ENCODE results near the gene RAPGEF5.

RAPGEF5 gene

GRCh38 chr7:22220941-22221340 lies 136.0 kb downstream of the RAPGEF5 start:
- no peaks in the 10 kb centered on the region for H3K36me3 ChIP-seq (ENCODE audit: low read depth)
- no peaks in the 10 kb centered on the region for H3K27me3 ChIP-seq (ENCODE audit: insufficient read depth, poor library complexity, severe bottlenecking)

GRCh38 chr7:22219739-22220493 lies 137.0 kb downstream of the RAPGEF5 start:
- Histone ChIP-seq H3K36me3 (ENCODE audit: low read depth) (no peaks in the 10 kb centered on the region), H3K4me1 (ENCODE audit: insufficient read depth, poor library complexity, severe bottlenecking) (no peaks in the 10 kb centered on the region), H3K4me3 (ENCODE audit: severe bottlenecking) (no peak overlapping the region), H3K9me3 (ENCODE audit: severe bottlenecking) (no peaks in the 10 kb centered on the region), H3K27me3 (ENCODE audit: insufficient read depth, poor library complexity, severe bottlenecking) (no peaks in the 10 kb centered on the region), H3K27ac (ENCODE audit: poor library complexity, severe bottlenecking) (no peak overlapping the region)
- no peak for ATAC-seq (ENCODE audit: low read depth)
- no peak for TF ChIP-seq CTCF (IDR thresholded peaks at IDR 0.05; ENCODE audit: poor library complexity, severe bottlenecking)
- DNase-seq (ENCODE audit: low spot score), result no peak

More at GRCh38 chr7:22220941-22221340, 136.0 kb downstream of the RAPGEF5 start:
- TF ChIP-seq CTCF (IDR thresholded peaks at IDR 0.05; ENCODE audit: poor library complexity, severe bottlenecking), result no peak
- Histone ChIP-seq H3K27ac (ENCODE audit: poor library complexity, severe bottlenecking) (no peak overlapping the region), H3K9me3 (ENCODE audit: severe bottlenecking) (no peaks in the 10 kb centered on the region), H3K4me3 (ENCODE audit: severe bottlenecking) (no peak overlapping the region), H3K4me1 (ENCODE audit: insufficient read depth, poor library complexity, severe bottlenecking) (no peaks in the 10 kb centered on the region)
- ATAC-seq (ENCODE audit: low read depth), result no peak
- no peak for DNase-seq (ENCODE audit: low spot score)

- no peak for TF ChIP-seq CTCF (IDR thresholded peaks at IDR 0.05; ENCODE audit: poor library complexity, severe bottlenecking)
- ATAC-seq (ENCODE audit: low read depth), result no peak
- H3K27ac ChIP-seq (ENCODE audit: poor library complexity, severe bottlenecking), result no peak overlapping the region
- DNase-seq (ENCODE audit: low spot score), result no peak
- H3K4me3 ChIP-seq (ENCODE audit: severe bottlenecking), result no peak overlapping the region
- H3K36me3 ChIP-seq (ENCODE audit: low read depth), result no peaks in the 10 kb centered on the region
- H3K27me3 ChIP-seq (ENCODE audit: insufficient read depth, poor library complexity, severe bottlenecking), result no peaks in the 10 kb centered on the region
- H3K9me3 ChIP-seq (ENCODE audit: severe bottlenecking), result no peaks in the 10 kb centered on the region
- no peaks in the 10 kb centered on the region for H3K4me1 ChIP-seq (ENCODE audit: insufficient read depth, poor library complexity, severe bottlenecking)
Measured at GRCh38 chr7:22219036-22219435, 137.9 kb downstream of the RAPGEF5 start.

- DNase-seq (ENCODE audit: low spot score) (no peak), ATAC-seq (ENCODE audit: low read depth) (no peak)
- TF ChIP-seq CTCF (IDR thresholded peaks at IDR 0.05; ENCODE audit: poor library complexity, severe bottlenecking), result no peak
- Histone ChIP-seq H3K4me3 (ENCODE audit: severe bottlenecking) (no peak overlapping the region), H3K9me3 (ENCODE audit: severe bottlenecking) (no peaks in the 10 kb centered on the region), H3K4me1 (ENCODE audit: insufficient read depth, poor library complexity, severe bottlenecking) (no peaks in the 10 kb centered on the region), H3K27ac (ENCODE audit: poor library complexity, severe bottlenecking) (no peak overlapping the region), H3K36me3 (ENCODE audit: low read depth) (no peaks in the 10 kb centered on the region), H3K27me3 (ENCODE audit: insufficient read depth, poor library complexity, severe bottlenecking) (no peaks in the 10 kb centered on the region)
Measured at GRCh38 chr7:22216832-22217475, 140.0 kb downstream of the RAPGEF5 start.

GRCh38 chr7:22216309-22216708 lies 140.6 kb downstream of the RAPGEF5 start:
- ATAC-seq (ENCODE audit: low read depth) (no peak), DNase-seq (ENCODE audit: low spot score) (no peak)
- Histone ChIP-seq H3K4me1 (ENCODE audit: insufficient read depth, poor library complexity, severe bottlenecking) (no peaks in the 10 kb centered on the region), H3K36me3 (ENCODE audit: low read depth) (no peaks in the 10 kb centered on the region), H3K27ac (ENCODE audit: poor library complexity, severe bottlenecking) (no peak overlapping the region), H3K27me3 (ENCODE audit: insufficient read depth, poor library complexity, severe bottlenecking) (no peaks in the 10 kb centered on the region), H3K9me3 (ENCODE audit: severe bottlenecking) (no peaks in the 10 kb centered on the region), H3K4me3 (ENCODE audit: severe bottlenecking) (no peak overlapping the region)
- no peak for TF ChIP-seq CTCF (IDR thresholded peaks at IDR 0.05; ENCODE audit: poor library complexity, severe bottlenecking)

All from RWPE2 (cell line).